Activated CD8-positive, alpha-beta memory T cell treated with anti-CD3 and anti-CD28 coated beads for 24 hours (primary cell): ENCODE results near the gene ESAM.
"Not testable (repeated sequence)": the region's sequence is repeated elsewhere in the genome, so short reads cannot be mapped to it uniquely, and the experiment has no call there.

Experiments
- DNase-seq: peaks from one replicate; pipeline ENCODE4 v3.0.0-alpha.2; 2020

ESAM gene

GRCh38 chr11:124770959-124771358, 8.9 kb upstream of the ESAM start:
- not testable (repeated sequence) for DNase-seq

- DNase-seq, result no peak
Observed at GRCh38 chr11:124769806-124770774, 8.0 kb upstream of the ESAM start.

GRCh38 chr11:124768914-124769313, 6.8 kb upstream of the ESAM start:
- DNase-seq, result no peak

DNA sequence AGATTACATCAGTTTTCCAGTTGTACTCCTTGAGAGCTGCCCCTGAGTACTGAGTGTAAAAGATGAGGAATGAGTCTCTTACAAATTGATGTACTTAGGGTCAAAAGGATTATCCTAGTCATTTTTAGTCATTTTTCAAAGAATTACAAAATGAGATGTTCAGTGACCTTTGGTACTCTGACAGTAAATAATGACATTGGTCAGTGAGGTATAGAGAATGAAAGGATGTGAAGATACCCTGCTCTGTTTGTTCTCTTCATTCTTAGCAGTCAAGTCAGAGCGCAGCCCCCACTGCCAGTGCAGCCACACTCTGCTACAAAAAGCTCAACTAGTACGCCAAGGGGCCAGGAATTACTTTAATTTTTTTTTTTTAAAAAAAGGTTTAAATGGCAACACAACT, 4.1 kb upstream of the ESAM start:
- DNase-seq, result no peak

GRCh38 chr11:124763156-124763947, 1.3 kb upstream of the ESAM start:
- DNase-seq, result peak; percentile 94

GRCh38 chr11:124762624-124763155, 600 bp upstream of the ESAM start:
- no peak for DNase-seq

DNA sequence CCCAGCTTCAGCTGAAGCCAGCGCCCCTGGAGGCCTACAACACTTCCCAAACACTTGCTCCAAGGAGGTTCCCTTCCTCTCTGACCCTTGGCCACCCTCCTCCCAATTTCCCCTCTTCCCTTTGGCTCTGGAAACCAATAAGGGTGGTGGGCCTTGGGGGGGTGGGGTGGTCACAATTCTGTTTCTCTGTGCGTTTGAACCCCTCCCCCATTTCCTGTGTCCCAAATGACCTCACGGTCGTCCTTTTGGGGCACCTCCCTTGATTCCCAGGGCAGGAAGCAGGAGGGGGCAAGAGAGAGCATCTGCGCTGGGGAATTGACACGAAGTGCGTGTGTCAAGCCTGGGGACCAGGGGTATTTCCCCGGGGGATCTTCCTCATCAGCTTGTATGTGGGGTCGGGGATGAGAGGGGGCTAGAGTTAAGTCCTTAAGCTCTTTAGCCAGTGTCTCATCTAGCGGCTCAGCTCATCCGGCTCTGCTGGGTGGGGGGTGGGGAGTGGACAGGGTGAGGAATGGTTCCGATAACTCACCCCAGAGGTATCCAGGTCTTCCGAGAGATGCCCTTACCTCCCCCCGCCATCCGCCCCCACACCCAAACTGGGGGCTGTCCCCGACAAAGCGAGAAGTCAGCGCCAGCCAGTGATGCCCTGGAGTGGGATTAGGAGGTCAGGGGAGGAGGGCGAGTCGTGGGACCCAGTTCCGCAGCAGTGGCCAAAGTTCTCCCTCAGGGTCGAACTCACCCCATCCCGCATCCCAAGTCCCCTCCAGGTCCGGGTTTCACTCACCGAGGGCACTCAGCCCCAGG, 587 bp downstream of the ESAM start:
- no peak for DNase-seq

GRCh38 chr11:124760806-124761205, 1.3 kb downstream of the ESAM start:
- DNase-seq, result no peak

DNA sequence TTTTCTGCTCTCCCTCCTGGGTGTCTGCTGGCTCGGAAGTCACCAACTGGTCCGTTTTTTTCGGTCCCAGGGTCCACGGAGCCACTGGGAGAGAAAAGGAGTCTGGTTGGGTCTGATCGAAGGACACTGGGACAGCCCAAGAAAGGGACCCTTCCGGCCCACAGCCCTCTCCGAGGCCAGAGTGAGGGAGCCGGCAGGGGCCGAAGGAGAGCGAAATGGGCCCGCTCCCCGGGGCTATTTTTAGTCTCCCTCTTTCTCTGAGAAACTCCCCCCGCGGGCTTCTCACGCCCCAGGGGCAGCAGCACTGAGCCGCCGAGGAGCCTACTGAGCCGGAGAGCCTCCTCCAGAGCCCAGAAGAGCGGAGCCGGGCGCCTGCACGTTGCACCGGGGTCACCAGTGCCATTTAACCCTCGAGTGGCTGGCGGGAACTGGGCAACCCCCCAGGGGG, 1.9 kb downstream of the ESAM start:
- DNase-seq, result no peak

- no peak for DNase-seq
Observed at GRCh38 chr11:124759266-124760204, 2.6 kb downstream of the ESAM start.

GRCh38 chr11:124758355-124759265, 3.5 kb downstream of the ESAM start:
- peak; percentile 84 for DNase-seq

GRCh38 chr11:124757320-124757719, 4.8 kb downstream of the ESAM start:
- DNase-seq, result no peak

DNA sequence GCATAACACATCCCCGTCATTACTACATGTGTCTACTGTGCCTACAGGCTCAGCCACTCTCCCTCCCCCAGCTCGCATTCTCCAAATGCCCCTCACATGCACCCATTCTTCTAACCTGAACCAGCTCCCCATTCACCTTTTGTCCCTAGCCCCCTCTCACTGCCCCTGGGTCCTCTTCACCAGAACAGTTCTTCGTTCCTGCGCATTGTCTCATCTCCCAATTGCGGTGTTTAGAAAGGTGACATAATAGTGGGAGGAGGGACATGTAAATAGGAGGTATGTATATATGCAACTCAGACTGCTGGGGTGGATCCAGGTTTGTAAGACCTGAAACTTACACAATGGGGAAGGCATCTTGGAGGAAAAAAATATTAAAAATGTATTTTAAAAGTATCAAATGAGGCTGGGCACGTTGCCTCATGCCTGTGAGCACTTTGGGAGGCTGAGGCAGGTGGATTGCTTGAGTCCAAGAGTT, 5.3 kb downstream of the ESAM start:
- no peak for DNase-seq

DNA sequence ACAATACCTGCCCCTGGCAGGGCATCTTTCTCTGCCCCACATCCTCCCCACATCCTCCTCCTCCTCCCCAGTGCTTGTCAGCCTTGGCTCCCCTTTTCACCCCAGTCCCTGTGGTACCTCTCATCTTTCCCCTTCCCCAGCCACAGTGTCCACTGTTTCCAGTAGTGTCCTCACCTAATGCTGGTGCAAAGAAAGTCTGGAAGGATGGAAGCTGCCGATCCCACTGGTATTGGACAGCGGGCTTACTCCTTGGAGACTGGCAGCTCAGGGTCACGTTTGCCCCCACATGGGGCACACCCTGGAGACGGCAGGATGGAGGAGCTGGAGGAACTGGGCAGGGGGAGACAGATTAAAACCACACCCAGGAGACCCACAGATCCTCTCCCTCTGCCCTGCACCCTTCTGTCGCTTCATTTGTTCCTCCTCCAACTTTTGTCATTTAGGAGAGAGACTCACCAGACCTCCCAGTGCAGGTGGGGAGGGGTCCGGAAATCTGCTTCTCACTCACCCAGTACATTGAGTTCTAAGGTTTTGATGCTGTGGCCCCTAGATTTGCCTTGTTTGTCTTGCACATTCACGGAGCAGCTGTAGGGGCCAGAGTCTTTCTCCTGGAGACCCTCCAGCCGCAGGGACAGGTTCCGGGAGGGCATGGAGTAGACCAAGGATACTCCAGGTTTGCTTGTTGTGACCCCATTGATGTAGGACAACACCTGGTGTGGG, 5.9 kb downstream of the ESAM start:
- no peak for DNase-seq

GRCh38 chr11:124754710-124755109, 7.4 kb downstream of the ESAM start:
- DNase-seq, result no peak

DNA sequence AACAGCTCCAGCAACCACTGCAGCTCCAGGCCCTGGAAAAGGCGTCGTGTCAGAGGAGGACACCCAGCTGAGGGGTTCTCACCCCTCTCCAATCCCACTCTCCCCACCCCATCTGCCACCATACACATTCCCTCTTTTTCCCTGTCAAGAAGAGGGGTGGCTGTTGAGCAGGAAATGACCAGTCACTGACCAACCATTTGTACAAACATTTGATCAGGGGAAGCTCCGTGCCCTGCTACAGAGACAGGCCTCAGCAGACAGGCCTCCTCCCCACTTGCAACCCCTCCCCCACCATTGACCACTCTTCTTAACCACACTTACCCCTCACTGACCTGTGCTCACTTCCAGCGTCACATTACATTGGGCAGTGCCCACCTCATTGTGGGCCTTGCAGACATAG, 7.8 kb downstream of the ESAM start:
- no peak for DNase-seq

- DNase-seq, result no peak
Observed at GRCh38 chr11:124753624-124754023, 8.5 kb downstream of the ESAM start.

DNA sequence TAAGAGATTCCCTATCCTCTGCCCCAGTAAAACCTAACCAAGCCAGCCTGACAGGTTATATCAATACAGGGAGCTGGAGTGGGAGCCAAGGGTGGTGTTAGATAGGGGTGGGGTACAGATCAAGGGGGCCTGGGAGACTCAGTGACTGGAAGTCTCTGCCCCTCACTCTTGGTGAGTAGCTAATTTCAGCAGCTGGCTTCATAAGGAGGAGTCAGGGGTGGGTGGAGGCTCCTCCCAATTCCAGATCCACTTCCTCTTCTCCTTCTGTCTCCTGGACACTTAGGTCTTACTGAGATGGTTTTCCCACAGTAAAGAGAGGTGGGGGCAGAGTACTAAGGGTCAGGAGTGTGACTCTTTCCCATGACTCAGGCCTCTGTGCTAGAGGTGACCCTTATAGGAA, 8.9 kb downstream of the ESAM start:
- DNase-seq, result no peak

DNA sequence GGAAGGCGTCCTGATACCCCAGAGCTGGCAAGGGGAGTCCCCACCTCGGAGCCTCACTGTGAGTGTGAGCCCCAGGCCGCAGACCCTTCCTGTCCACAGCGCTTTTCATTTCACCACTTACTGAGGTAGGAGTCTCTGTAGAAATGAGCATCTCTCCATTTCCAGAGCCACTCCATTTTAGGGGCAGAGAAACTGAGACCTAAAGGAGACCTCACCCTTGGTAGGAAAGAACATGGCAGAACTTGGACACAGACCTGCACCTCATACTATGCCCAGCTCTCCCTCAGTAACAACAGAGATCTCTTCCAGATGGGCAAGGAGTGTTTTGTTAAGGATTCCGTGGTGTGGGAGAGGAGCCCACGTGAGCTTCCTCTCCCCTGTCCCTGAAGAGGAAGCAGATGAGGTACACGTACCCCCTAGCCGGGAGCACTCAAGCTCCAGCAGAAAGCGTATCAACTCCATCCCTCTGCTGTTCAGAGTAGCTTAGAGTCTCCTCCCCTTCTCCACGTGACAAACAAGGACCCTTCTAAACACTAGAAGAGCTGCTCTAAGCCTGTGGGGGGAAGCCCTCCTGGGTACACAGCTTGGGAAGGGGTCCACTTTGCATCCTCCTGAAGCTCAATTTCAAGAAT, 9.5 kb downstream of the ESAM start:
- no peak for DNase-seq
